ENCODE data around the gene MYH8. TPM values are rescaled to one million over a fixed set of nuclear protein-coding genes. Genes with fewer than 3 reads are reported as not detected.
A peak's percentile ranks its signal among the peaks of the same experiment; 100 is the strongest.

The MYH8 gene
- total RNA-seq, 3 donors from 2014 or later: not detected

DNA sequence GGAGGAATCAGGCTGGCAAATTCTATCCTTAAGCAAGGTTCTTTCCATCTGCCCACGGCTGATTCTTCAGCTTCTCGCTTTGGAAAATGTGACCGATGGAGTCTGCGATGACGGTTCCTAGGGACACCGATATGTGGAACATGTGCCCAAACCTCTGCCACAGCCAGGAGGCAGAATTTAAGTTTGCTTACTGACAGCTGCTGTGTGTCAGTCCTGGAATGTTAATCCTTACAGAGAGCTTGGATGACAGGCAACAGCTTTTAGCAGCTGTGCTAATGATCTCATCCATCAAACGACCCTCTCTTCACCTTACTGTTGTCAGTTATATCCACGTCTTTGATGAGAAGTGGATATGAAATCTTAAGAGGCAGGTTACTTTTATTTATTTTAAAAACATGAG lies 37.6 kb downstream of the MYH8 start:
- no peak for ATAC-seq
- DNase-seq: peak in 1 of 3 donors; percentile 5
- Histone ChIP-seq H3K4me1 (ENCODE audit: low read depth) (no peaks in the 10 kb centered on the region), H3K9me3 (no peaks in the 10 kb centered on the region), H3K36me3 (ENCODE audit: low read depth) (no peaks in the 10 kb centered on the region), H3K4me3 (no peak overlapping the region)
- TF ChIP-seq, protein P1, sequence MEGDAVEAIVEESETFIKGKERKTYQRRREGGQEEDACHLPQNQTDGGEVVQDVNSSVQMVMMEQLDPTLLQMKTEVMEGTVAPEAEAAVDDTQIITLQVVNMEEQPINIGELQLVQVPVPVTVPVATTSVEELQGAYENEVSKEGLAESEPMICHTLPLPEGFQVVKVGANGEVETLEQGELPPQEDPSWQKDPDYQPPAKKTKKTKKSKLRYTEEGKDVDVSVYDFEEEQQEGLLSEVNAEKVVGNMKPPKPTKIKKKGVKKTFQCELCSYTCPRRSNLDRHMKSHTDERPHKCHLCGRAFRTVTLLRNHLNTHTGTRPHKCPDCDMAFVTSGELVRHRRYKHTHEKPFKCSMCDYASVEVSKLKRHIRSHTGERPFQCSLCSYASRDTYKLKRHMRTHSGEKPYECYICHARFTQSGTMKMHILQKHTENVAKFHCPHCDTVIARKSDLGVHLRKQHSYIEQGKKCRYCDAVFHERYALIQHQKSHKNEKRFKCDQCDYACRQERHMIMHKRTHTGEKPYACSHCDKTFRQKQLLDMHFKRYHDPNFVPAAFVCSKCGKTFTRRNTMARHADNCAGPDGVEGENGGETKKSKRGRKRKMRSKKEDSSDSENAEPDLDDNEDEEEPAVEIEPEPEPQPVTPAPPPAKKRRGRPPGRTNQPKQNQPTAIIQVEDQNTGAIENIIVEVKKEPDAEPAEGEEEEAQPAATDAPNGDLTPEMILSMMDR (IDR thresholded peaks at IDR 0.05): no peak
- intact Hi-C loops (cut with DNase I, micrococcal nuclease): no loop called here

DNA sequence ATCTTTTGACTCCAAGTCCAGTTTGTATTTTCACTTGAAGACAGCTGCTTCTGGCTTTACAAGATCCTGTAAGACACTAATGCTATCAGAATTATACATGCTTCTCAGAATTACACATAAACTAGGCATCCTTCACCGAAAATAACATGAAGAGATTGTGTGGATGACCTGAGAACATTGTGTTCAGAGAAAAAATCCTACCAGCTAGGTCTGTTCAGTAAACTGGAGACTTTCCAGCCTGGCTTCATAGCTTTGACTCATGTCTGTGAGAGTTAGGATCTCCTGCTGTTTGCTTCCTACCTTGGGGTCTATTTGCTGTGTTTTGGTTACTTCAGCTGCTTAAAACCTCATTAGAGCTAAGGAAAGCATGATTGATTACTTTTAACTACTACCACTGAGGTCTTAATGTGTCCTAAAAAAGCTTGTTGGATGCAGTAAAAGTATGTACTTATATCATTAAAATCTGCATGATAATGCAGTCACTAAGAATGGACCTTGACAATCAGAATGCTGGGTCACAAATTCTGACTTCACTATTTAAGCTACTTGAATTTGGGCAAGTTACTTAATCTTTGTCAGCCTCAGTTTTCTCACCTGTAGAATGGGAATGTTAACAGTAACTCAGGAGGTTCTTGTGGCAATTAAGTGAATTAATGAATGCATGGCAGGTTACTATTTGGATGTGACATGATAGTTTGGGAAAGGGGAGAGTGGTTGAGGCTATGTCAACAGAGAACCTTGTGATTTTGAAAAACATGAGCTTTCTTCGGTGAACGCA lies 40.9 kb downstream of the MYH8 start:
- intact Hi-C loops (cut with DNase I, micrococcal nuclease): no loop called here
- Histone ChIP-seq H3K9me3 (no peaks in the 10 kb centered on the region), H3K36me3 (ENCODE audit: low read depth) (no peaks in the 10 kb centered on the region), H3K4me1 (ENCODE audit: low read depth) (no peaks in the 10 kb centered on the region), H3K4me3 (no peak overlapping the region)
- TF ChIP-seq, protein P1 (IDR thresholded peaks at IDR 0.05): no peak
- DNase-seq: no peak
- no peak for ATAC-seq

DNA sequence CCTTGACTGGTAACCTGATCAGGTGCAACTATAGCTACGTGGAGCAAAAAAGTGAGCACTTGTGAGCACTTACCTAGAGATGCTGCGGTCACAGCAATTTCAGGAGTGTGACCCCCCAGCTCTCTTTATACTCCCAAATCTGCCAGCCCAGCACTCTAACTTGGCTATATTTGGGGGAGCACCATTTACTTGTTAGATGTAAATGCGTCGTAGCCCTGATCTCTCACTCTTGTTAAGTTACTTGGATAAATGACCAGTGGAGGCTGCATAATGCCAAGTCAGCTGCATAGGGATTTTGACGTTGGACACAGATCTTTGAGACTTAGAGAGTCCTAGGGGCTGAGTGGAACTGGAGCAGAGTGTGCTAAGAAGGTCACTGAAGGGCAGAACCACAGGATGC lies 48.8 kb downstream of the MYH8 start, which contains the start of gene MYH13:
Gene MYH13, minus strand, starts transcription at position 101 of the 400 bp plus-strand sequence. CDS start 8,476 bp downstream, outside the sequence.
- TF ChIP-seq, protein P1 (IDR thresholded peaks at IDR 0.05): no peak
- Histone ChIP-seq H3K4me3 (no peak within 1 kb of the TSS), H3K36me3 (ENCODE audit: low read depth) (no peaks in the 10 kb centered on the region), H3K4me1 (ENCODE audit: low read depth) (no peaks in the 10 kb centered on the region), H3K9me3 (no peaks in the 10 kb centered on the region)
- no peak for ATAC-seq
- no peak for DNase-seq
- intact Hi-C loops (cut with DNase I, micrococcal nuclease): no loop called here

DNA sequence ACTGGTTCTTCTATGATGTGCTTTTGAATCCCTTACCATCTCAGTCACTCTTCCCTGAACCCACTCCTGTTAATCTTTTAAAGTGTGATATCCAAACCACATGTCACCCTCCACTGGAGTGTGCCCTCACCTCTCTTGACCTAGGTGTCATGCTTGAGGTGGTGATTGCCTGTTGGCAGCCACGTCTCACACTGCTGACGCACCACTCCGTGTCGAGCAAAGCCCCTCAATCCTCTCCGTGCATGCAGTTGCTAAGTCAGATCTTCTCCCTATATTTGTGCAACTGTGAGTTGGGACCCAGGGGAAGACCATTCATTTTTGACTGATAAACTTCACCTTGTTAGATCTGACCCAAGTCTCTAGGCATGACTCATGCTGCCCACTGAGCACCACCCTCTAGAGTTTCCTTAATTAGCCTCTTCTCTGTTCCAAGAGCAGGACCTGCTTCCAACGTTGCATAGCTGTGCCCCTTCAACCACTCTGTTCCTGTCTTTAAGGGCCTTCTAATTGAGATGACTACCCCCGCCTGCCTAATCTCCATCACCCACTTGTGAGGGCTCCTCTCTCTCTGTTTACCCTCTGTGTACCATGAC lies 51.6 kb downstream of the MYH8 start:
- H3K4me1 ChIP-seq (ENCODE audit: low read depth): no peaks in the 10 kb centered on the region
- no peaks in the 10 kb centered on the region for H3K36me3 ChIP-seq (ENCODE audit: low read depth)
- TF ChIP-seq, protein P1 (IDR thresholded peaks at IDR 0.05): no peak
- H3K4me3 ChIP-seq: no peak overlapping the region
- DNase-seq (no peak), ATAC-seq (no peak)
- H3K9me3 ChIP-seq: no peaks in the 10 kb centered on the region
- intact Hi-C loops (cut with DNase I, micrococcal nuclease): no loop called here

DNA sequence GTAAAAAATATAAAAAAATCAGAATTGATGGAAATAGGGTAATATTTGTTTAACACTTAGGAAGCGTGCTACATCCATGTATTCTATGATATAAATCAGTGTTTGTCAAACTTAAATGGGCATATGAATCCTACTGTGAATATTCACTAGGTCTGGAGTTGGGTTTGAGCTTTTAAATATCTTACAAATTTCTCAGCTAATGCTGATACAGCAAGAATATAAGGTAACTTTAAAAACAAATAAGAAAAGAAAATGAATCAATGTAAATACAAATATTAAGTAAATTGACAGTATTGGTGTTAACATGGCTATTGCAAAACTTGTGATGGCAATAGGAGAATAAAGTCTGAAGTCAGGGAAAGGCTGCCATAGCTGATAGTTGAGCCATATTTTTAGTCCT lies 52.5 kb downstream of the MYH8 start:
- H3K4me1 ChIP-seq (ENCODE audit: low read depth): no peaks in the 10 kb centered on the region
- no peak overlapping the region for H3K4me3 ChIP-seq
- TF ChIP-seq, protein P1 (IDR thresholded peaks at IDR 0.05): no peak
- H3K9me3 ChIP-seq: no peaks in the 10 kb centered on the region
- H3K36me3 ChIP-seq (ENCODE audit: low read depth): no peaks in the 10 kb centered on the region
- no peak for DNase-seq
- intact Hi-C loops (cut with DNase I, micrococcal nuclease): no loop called here
- ATAC-seq: no peak
